Measurements from ENCODE around the gene HADH. TPM values are rescaled to one million over a fixed set of nuclear protein-coding genes. Genes with fewer than 3 reads are reported as not detected.

HADH gene
- total RNA-seq, 6 experiments from 2014 or later, result 67.2 to 152 (median 104) TPM

- no peak overlapping the region for H3K4me3 ChIP-seq
- no peaks in the 10 kb centered on the region for H3K4me1 ChIP-seq
- peaks cover 0 to 7% of the 10 kb centered on the region in 2 donors for H3K27me3 ChIP-seq
- intact Hi-C loops (cut with DNase I), result no loop called here
- TF ChIP-seq POLR2A (IDR thresholded peaks at IDR 0.05), result no peak
- TF ChIP-seq, protein P1, sequence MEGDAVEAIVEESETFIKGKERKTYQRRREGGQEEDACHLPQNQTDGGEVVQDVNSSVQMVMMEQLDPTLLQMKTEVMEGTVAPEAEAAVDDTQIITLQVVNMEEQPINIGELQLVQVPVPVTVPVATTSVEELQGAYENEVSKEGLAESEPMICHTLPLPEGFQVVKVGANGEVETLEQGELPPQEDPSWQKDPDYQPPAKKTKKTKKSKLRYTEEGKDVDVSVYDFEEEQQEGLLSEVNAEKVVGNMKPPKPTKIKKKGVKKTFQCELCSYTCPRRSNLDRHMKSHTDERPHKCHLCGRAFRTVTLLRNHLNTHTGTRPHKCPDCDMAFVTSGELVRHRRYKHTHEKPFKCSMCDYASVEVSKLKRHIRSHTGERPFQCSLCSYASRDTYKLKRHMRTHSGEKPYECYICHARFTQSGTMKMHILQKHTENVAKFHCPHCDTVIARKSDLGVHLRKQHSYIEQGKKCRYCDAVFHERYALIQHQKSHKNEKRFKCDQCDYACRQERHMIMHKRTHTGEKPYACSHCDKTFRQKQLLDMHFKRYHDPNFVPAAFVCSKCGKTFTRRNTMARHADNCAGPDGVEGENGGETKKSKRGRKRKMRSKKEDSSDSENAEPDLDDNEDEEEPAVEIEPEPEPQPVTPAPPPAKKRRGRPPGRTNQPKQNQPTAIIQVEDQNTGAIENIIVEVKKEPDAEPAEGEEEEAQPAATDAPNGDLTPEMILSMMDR (IDR thresholded peaks at IDR 0.05), result no peak
- WGBS (ENCODE audit: insufficient coverage, low coverage, low lambda C conversion rate, missing lambda C conversion rate), result 70% methylated on average over 11 of the region's 11 CpGs
- no peaks in the 10 kb centered on the region for H3K36me3 ChIP-seq
- no peak overlapping the region for H3K27ac ChIP-seq
- H3K9me3 ChIP-seq, result no peaks in the 10 kb centered on the region
- DNase-seq (no peak), ATAC-seq (peak in 1 of 4 donors; percentile 25)
Measured at GRCh38 chr4:108058685-108059440, 69.2 kb downstream of the HADH start.

DNA sequence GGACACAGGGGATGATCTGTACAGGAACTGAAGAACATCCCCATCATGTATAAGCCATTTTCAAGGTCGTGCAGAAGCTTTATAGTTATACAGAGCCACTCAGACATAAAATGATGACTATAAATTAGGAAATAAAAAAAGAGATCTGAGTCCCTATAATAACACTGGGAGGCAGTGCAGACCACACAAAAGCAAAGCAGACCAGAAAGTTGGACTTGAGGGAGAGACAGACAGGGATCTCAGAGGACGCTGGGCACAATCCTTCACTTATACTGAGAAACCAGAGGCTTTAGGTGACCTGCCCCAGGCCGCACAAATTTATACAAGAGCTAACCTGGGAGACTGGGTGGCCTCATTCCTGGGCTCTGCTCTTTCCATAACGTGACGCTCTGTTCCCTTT lies 70.5 kb downstream of the HADH start:
- DNase-seq (no peak), ATAC-seq (peak; percentile 49 to 82 (median 57))
- H3K4me3 ChIP-seq, result no peak overlapping the region
- no peaks in the 10 kb centered on the region for H3K4me1 ChIP-seq
- intact Hi-C loops (cut with DNase I), result no loop called here
- no peaks in the 10 kb centered on the region for H3K36me3 ChIP-seq
- H3K9me3 ChIP-seq, result no peaks in the 10 kb centered on the region
- no peak for TF ChIP-seq POLR2A (IDR thresholded peaks at IDR 0.05)
- TF ChIP-seq, protein P1 (IDR thresholded peaks at IDR 0.05), result peak; percentile 20 to 42 (median 27)
- WGBS (ENCODE audit: insufficient coverage, low coverage, low lambda C conversion rate, missing lambda C conversion rate), result 27% methylated on average over 4 of the region's 5 CpGs
- H3K27me3 ChIP-seq, result peaks cover 0 to 7% of the 10 kb centered on the region in 2 donors
- no peak overlapping the region for H3K27ac ChIP-seq

- intact Hi-C loops (cut with DNase I), result no loop called here
Measured at GRCh38 chr4:108060686-108061321, 71.1 kb downstream of the HADH start.

DNA sequence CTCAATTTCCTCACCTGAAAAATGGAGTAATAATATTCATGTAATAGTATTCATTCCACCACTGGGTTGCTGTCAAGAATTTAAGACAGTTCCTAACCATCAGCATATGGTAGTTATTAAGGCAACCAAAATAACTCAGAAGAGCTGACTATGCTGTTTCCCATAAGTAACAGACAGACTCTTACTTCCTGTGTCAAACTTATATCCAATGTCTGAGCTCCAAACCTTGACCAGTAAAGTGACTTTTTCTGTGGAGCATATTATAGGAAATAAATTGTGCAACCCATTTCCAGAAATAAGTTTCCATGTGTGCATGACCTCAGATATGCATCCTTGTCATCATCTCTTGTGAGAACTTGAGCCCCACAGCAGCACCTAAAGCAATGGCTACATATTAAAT lies 78.8 kb downstream of the HADH start:
- Histone ChIP-seq H3K27me3 (no peaks in the 10 kb centered on the region), H3K27ac (no peak overlapping the region), H3K4me1 (no peaks in the 10 kb centered on the region), H3K9me3 (no peaks in the 10 kb centered on the region), H3K36me3 (no peaks in the 10 kb centered on the region), H3K4me3 (no peak overlapping the region)
- intact Hi-C loops (cut with DNase I), result no loop called here
- DNase-seq (no peak), ATAC-seq (no peak)
- TF ChIP-seq POLR2A (IDR thresholded peaks at IDR 0.05), result no peak
- TF ChIP-seq, protein P1 (IDR thresholded peaks at IDR 0.05), result no peak

More at GRCh38 chr4:108060686-108061321, 71.1 kb downstream of the HADH start:
- WGBS (ENCODE audit: insufficient coverage, low coverage, low lambda C conversion rate, missing lambda C conversion rate), result 57% methylated on average over 5 of the region's 5 CpGs
- TF ChIP-seq POLR2A (IDR thresholded peaks at IDR 0.05), result no peak
- TF ChIP-seq, protein P1 (IDR thresholded peaks at IDR 0.05), result no peak
- Histone ChIP-seq H3K27me3 (peaks cover 0 to 7% of the 10 kb centered on the region in 2 donors), H3K36me3 (no peaks in the 10 kb centered on the region), H3K4me1 (no peaks in the 10 kb centered on the region), H3K9me3 (no peaks in the 10 kb centered on the region), H3K4me3 (no peak overlapping the region), H3K27ac (no peak overlapping the region)
- ATAC-seq, result no peak
- no peak for DNase-seq

Measured in right lobe of liver (tissue), 6 donors.